Fibroblast of skin of abdomen (primary cell): ENCODE data around the gene CTDP1.
"Not testable (repeated sequence)": the region's sequence is repeated elsewhere in the genome, so short reads cannot be mapped to it uniquely, and the experiment has no call there.

Experiments
- DNase-seq: peaks from one replicate; pipeline ENCODE4 v3.0.0-alpha.2; 2013

Gene CTDP1

DNA sequence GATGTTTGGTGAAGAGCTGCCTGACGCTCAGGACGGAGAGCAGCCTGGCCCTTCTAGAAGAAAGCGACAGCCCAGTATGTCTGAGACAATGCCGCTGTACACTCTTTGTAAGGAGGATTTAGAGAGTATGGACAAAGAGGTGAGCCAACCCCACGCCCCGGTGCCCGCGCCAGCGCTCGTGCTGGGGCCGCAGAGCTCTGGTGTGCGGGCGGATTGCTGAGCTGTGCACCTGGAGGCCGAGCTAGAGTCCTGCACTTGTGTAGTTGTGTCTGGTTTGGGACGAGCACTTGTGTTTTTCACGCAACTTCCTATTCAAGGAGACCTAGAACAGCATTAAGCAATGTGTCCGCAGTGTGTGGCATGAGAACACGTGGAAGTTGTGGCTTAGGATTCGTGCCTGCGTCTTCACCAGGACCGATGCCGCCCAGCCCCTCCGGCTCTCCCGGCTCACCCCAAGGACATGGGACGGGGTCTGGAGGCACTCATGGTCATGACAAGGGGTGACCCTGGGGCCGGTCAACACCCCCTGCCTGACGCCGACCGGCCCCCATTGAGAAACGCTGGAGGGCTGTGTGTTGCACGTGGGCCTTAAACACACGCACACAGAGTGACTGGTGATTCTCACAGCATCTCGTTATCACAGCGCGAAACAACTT is 49.5 kb downstream of the CTDP1 start:
- DNase-seq, result no peak

DNA sequence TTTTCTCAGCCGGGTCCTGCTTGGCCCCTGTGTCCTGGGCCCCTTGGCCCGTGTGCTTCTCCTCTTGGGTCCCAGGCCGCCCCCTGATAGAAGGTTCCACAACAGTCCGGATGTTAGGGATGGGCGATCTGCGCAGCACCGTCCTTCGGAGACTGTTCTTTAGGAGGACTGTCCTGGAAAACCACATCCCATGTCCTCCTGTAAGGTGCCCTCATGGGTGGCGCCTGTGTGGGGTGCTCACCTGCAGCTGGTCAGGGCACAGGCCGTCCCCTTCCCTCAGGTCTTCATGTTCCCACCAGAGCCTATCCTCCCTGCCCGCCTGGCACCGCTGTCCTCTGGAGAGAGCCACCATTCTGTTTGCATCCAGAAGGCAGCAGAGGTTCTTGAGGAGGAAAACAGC is 50.0 kb downstream of the CTDP1 start:
- DNase-seq, result no peak

DNA sequence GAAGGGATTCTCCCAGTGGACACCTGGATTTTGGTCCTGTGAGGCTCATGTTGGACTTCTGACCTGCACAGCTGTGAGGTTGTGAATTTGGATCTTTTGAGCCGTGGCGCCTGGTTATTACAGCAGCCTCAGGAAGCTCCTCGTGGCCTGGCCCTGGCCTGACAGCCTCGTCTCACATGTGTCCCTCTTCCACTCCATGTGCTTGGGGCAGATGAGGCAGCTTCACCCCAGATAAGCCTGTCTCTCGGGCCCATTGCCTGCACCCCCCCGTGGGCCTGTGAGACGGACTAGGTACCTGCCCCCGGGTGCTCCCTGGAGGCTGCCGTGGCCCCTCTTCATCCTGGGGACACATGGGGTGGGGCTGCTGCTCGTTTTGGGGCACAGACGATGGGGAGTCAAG is 51.2 kb downstream of the CTDP1 start:
- no peak for DNase-seq

DNA sequence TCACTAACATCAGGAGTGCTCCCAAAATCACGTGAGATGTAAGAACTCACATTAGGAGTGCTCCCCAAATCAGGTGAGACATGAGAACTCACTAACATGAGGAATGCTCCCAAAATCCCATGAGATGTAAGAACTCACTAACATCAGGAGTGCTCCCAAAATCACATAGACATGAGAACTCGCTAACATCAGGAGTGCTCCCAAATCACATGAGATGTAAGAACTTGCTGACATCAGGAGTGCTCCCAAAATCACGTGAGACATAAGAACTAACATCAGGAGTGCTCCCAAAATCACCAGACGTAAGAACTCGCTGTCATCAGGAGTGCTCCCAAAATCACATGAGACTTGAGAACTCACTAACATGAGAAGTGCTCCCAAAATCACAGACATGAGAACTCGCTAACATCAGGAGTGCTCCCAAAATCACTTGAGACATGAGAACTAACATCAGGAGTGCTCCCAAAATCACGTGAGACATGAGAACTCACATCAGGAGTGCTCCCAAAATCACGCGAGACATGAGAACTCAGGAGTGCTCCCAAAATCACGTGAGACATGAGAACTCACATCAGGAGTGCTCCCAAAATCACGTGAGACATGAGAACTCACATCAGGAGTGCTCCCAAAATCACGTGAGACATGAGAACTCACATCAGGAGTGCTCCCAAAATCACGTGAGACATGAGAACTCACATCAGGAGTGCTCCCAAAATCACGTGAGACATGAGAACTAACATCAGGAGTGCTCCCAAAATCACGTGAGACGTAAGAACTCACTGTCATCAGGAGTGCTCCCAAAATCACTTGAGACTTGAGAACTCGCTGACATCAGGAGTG is 52.5 kb downstream of the CTDP1 start:
- not testable (repeated sequence) for DNase-seq

GRCh38 chr18:79732721-79733025 is 53.1 kb downstream of the CTDP1 start:
- DNase-seq, result no peak

DNA sequence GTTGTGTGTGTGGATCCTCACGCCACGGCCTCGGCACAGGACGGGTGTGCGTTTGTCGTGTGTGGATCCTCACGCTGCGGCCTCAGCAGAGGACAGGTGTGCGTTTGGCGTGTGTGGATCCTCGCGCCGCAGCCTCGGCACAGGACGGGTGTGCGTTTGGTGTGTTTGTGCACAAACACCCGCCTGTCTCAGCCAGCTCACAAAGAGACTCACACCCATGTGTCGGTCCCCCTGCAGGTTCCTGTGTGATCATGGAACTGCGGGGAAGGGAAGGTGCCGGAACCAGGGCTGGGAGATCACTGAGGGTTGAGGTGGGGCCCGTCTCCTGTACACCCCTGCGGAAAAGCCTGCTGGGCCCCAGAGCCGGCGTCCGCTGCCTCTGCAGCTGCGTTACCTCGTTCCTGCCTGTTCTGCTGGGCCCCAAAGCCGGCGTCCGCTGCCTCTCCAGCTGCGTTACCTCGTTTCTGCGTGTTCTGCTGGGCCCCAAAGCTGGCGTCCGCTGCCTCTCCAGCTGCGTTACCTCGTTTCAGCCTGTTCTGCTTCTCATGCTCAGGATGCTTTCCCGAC is 53.6 kb downstream of the CTDP1 start:
- DNase-seq, result no peak

GRCh38 chr18:79733986-79734770 is 54.6 kb downstream of the CTDP1 start:
- no peak for DNase-seq

- DNase-seq, result no peak
These were observed 55.7 kb downstream of the CTDP1 start for GRCh38 chr18:79735071-79735980.

- DNase-seq, result no peak
These were observed 56.6 kb downstream of the CTDP1 start for GRCh38 chr18:79736230-79736629.

- no peak for DNase-seq
These were observed 57.2 kb downstream of the CTDP1 start for GRCh38 chr18:79736846-79737245.

DNA sequence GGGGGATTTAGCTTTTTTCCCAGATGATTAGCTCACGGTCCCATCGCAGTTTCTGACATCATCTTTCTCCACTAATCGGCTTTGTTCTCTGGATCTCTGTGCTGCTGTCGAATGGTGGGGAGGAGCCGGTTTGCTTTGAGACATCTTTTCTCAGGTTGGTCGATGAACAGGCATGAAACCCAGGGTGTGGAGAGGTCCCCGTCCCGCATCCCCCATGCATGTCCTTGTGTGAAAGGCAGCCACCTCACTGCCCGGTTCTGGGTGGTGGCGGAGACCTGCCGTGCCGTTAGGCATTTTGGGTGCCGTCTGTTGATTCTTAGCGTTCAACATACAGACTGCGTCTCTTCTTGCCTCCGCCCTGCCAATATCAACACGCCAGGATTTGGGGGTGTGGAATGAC is 57.8 kb downstream of the CTDP1 start:
- DNase-seq, result no peak

DNA sequence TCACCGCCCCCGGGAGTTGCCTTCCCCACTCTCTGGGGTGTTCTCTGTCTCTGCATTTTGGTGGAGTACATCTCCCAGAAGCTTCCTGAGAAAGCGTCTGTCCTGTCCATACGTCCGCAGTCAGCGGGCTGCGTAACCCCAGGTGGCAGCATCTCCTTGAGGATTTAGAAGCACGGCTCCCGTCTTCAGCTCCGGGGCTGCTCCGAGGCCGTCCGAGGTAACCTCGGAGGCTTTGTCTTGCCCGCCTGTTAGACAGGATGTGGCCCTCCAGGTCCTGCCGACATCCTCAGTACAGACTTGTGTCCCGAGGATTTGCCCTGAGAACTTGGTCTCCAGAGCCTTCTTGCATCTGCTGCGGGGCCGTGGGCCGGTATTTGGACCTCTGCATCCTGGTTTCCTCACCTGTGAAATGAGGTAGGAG is 58.4 kb downstream of the CTDP1 start:
- no peak for DNase-seq

GRCh38 chr18:79738581-79739439 is 59.2 kb downstream of the CTDP1 start:
- DNase-seq, result peak; percentile 19

DNA sequence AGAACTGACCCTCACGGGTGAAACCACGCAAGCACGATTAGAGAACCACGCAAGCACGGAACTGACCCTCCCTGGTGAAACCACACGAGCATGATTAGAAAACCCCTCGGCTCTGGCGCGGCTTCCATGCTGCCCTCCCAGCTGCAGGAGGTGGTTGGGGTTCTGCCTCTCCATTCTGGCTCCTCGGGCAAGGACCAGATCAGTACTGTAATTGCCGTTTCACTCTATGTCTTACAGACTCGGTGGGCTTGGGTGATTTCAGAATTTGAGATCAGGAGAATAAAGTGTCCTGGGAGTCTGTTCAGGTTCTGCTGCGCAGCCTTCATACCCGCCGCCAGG is 59.8 kb downstream of the CTDP1 start:
- no peak for DNase-seq

DNA sequence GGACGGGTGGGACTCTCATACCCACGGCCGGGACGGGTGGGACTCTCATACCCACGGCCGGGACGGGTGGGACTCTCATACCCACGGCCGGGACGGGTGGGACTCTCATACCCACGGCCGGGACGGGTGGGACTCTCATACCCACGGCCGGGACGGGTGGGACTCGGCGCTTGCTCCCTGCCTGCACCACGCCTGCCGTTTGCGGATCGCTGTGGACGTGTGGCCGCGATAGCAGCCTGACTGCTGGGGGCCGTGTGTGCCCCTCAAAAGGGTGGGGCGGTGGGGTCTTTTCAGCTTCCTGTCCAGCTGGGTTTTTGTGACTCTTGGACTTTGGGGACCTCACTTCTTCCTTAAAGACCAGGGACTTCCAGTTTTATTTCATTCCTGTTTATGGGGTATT is 60.4 kb downstream of the CTDP1 start:
- not testable (repeated sequence) for DNase-seq

DNA sequence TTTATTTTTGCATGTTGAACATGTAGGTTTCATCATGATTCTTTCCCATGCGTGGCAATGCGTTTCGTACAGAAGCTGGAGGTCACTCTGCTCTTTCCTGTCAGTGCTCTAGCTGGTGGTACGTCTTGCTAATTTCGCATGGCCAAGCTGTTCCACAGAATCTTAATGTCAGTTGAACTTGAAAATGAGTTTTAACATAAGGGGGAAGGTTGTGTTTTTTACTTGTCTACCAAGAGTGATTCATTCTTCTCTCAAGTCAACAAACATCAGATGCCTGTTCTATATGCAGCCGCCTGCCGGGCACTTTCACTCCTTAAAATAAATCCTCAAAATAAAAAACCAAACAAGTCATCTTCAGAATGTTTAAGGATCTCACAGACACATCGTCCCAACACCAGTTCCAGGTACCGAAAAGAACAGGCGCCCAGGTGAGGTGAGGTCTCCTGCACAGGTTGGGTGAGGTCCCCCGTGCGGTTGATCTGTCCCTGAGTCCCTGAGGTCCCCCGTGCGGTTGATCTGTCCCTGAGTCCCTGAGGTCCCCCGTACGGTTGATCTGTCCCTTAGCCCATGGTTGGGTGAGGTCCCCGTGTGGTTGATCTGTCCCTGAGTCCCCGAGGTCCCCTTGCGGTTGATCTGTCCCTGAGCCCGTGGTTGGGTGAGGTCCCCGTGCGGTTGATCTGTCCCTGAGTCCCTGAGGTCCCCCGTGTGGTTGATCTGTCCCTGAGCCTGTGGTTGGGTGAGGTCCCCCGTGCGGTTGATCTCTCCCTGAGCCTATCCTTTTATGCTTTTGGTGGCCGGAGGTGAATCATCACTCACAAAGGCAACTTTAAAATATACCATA is 61.1 kb downstream of the CTDP1 start:
- no peak for DNase-seq

GRCh38 chr18:79741362-79741700 is 61.7 kb downstream of the CTDP1 start:
- DNase-seq, result no peak

- no peak for DNase-seq
These were observed 62.5 kb downstream of the CTDP1 start for GRCh38 chr18:79742076-79742475.

DNA sequence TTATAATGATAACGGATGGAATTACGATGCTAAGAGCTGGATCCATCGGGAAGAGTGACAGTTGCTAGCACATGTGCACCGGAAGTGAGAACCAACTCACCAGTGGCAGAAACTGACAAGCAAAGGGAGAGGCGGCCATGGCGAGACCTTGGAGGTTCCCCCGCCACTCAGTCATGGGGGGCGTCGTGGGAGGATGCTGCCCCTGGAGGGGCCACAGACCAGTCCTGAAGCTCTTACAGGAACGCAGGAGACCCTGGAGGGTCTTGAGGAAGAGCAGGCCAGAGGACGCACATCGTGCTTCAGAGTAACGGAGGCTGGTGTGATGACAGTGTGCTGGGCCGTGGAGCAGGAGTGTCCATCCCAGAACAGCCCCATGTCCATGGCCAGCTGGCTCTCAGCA is 65.0 kb downstream of the CTDP1 start:
- no peak for DNase-seq

- no peak for DNase-seq
These were observed 67.1 kb downstream of the CTDP1 start for GRCh38 chr18:79746730-79747129.
